Fibroblast of lung (primary cell): ENCODE results near the gene TTLL4. TPM values are rescaled to one million over a fixed set of nuclear protein-coding genes. Genes with fewer than 3 reads are reported as not detected.

Experiments
- DNase-seq, 2 donors: peaks; one replicate each; pipeline versions ENCODE4 v3.0.0 to v3.0.0-alpha.2; 2010; ENCODE audit warnings: low read depth in 2 of 2
- H2AFZ ChIP-seq: 2 replicates; pipeline ENCODE4 v1.5.1; 2012; ENCODE audit warnings: low read length, control low read depth, inconsistent platforms
- H3K27ac ChIP-seq: 2 replicates; pipeline ENCODE4 v1.5.1; 2011; ENCODE audit warnings: low read length, control low read depth; ENCODE audit not compliant: insufficient read depth
- H3K27me3 ChIP-seq: 2 replicates; pipeline ENCODE4 v1.5.1; 2011; ENCODE audit warnings: mild to moderate bottlenecking, low read length; ENCODE audit not compliant: control insufficient read depth, insufficient read depth
- H3K36me3 ChIP-seq: 2 replicates; pipeline ENCODE4 v1.5.1; 2011; ENCODE audit warnings: low read length; ENCODE audit not compliant: control insufficient read depth, insufficient read depth
- H3K4me1 ChIP-seq: 2 replicates; pipeline ENCODE4 v1.5.1; 2011; ENCODE audit warnings: low read length; ENCODE audit not compliant: control insufficient read depth, insufficient read depth; ENCODE audit errors: extremely low read depth
- H3K4me2 ChIP-seq: 2 replicates; pipeline ENCODE4 v1.5.1; 2011; ENCODE audit warnings: low read length, control low read depth; ENCODE audit not compliant: insufficient read depth; ENCODE audit errors: extremely low read depth
- H3K4me3 ChIP-seq, 4 experiments: fragments of 200-600 bp in 1 of 4; sonication (generic) in 1 of 4; replicated peaks in 1 of 4; 2 replicates each; pipeline ENCODE4 v1.5.1; 2011 to 2016; ENCODE audit warnings: low read length in 4 of 4, low read depth in 3 of 4, mild to moderate bottlenecking in 3 of 4, control low read depth in 2 of 4, inconsistent platforms in 1 of 4, mixed read lengths in 1 of 4; ENCODE audit not compliant: insufficient read depth in 1 of 4; ENCODE audit errors: control extremely low read depth in 1 of 4
- H3K79me2 ChIP-seq: 2 replicates; pipeline ENCODE4 v1.5.1; 2012; ENCODE audit warnings: mild to moderate bottlenecking, low read length, inconsistent platforms; ENCODE audit not compliant: control insufficient read depth, insufficient read depth
- H3K9ac ChIP-seq: 2 replicates; pipeline ENCODE4 v1.5.1; 2011; ENCODE audit warnings: mild to moderate bottlenecking, low read length, control low read depth; ENCODE audit not compliant: insufficient read depth
- H3K9me3 ChIP-seq: 2 replicates; pipeline ENCODE4 v1.5.1; 2012; ENCODE audit warnings: low read depth, low read length; ENCODE audit not compliant: control insufficient read depth, insufficient read depth
- H4K20me1 ChIP-seq: 2 replicates; pipeline ENCODE4 v1.5.1; 2011; ENCODE audit warnings: low read length; ENCODE audit not compliant: control insufficient read depth, insufficient read depth; ENCODE audit errors: extremely low read depth
- EZH2 ChIP-seq: IDR thresholded peaks from 2 replicates; pipeline ENCODE4 v1.5.1; 2012; ENCODE audit warnings: low read length, control low read depth, mild to moderate bottlenecking; ENCODE audit errors: missing control alignments
- polyA plus RNA-seq, 2 donors: library from polyadenylated mRNA; depleted of rRNA in 1 of 2; stranded (reverse) in 1 of 2; unstranded in 1 of 2; fragments of >200 nt; gene quantifications; 2 replicates each; pipeline ENCODE4 v1.2.1, GENCODE V29; 2011 to 2012; ENCODE audit warnings: missing spikeins in 1 of 2
- total RNA-seq: library from RNA; depleted of rRNA; stranded (reverse); fragments of >200 nt; gene quantifications from 2 replicates; pipeline ENCODE4 v1.2.1, GENCODE V29; 2014
- TF ChIP-seq, protein P1 (sequence below), 2 donors: IDR thresholded peaks in 1 of 2; conservative IDR thresholded peaks in 1 of 2; 1 replicate in 1 of 2; 2 replicates in 1 of 2; pipeline ENCODE4 v1.5.1; 2011 to 2012; ENCODE audit warnings: low read length in 2 of 2, control low read depth in 1 of 2, inconsistent platforms in 1 of 2, low read depth in 1 of 2, mild to moderate bottlenecking in 1 of 2

TTLL4 gene
- total and polyA plus RNA-seq, 2 donors (not counting 1 experiment from before 2014, with no cell fraction given), result 6.1 to 9.4 TPM

DNA sequence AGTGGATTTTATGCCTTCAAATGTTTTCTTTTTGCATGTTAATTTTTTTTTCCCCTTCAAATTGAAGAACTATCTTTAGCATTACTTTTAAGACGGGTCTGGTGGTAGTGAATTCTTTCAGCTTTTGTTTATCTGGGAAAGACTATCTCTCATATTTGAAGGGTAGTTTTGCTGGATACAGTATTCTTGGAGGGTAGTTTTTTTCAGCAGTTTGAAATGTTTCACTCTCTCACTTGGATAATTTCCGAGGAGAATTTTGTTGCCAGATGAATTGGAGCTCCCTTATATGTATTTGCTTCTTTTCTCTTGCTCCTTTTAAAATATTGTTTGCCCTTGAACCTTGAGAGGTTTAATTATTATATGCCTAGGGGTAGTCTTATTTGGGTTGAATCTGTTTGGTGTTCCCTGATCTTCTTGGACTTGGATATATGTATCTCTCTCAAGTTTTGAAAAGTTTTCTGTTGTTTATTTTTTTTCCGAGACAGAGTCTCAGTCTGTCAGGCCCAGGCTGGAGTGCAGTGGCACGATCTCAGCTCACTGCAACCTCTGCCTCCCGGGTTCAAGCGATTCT, 15.5 kb downstream of the TTLL4 start:
- Histone ChIP-seq H3K9ac (no peak overlapping the region), H3K4me1 (no peaks in the 10 kb centered on the region), H2AFZ (no peak overlapping the region), H3K27ac (no peak overlapping the region), H3K4me3 (no peak overlapping the region), H3K27me3 (no peaks in the 10 kb centered on the region), H3K79me2 (peaks cover 10% of the 10 kb centered on the region), H3K4me2 (no peak overlapping the region), H3K9me3 (no peaks in the 10 kb centered on the region), H3K36me3 (no peaks in the 10 kb centered on the region), H4K20me1 (no peaks in the 10 kb centered on the region)
- DNase-seq, result no peak
- TF ChIP-seq, protein P1, sequence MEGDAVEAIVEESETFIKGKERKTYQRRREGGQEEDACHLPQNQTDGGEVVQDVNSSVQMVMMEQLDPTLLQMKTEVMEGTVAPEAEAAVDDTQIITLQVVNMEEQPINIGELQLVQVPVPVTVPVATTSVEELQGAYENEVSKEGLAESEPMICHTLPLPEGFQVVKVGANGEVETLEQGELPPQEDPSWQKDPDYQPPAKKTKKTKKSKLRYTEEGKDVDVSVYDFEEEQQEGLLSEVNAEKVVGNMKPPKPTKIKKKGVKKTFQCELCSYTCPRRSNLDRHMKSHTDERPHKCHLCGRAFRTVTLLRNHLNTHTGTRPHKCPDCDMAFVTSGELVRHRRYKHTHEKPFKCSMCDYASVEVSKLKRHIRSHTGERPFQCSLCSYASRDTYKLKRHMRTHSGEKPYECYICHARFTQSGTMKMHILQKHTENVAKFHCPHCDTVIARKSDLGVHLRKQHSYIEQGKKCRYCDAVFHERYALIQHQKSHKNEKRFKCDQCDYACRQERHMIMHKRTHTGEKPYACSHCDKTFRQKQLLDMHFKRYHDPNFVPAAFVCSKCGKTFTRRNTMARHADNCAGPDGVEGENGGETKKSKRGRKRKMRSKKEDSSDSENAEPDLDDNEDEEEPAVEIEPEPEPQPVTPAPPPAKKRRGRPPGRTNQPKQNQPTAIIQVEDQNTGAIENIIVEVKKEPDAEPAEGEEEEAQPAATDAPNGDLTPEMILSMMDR (conservative IDR thresholded peaks at IDR 0.05 in 1 of 2, IDR thresholded peaks at IDR 0.05 in 1 of 2; ENCODE audit: low read depth in 1 of 2, low read length in 2 of 2), result no peak
- no peak for TF ChIP-seq EZH2

DNA sequence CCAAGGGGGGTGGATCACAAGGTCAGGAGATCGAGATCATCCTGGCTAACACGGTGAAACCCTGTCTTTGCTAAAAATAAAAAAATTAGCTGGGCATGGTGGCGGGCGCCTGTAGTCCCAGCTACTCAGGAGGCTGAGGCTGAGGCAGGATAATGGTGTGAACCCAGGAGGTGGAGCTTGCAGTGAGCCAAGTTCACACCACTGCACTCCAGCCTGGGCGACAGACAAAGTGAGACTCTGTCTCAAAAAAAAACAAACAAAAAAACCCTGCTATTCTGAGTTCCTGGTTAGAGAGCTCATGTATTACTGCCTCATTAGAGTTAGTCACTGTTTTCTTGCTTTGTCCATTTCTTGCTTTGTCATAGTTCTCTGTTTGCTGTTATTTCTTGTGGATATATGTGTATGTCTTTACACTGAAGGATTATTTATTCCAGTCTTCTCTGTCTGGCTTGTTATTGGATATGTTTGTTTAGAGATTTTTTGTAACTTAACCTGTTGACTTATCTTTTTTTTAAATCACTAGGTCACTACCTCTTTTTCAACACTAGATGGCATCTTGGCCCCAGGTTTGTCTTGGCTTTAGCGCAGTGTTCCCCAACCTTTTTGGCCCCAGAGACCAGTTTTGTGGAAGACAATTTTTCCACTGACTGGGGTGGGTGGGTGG, 17.0 kb downstream of the TTLL4 start:
- TF ChIP-seq, protein P1 (conservative IDR thresholded peaks at IDR 0.05 in 1 of 2, IDR thresholded peaks at IDR 0.05 in 1 of 2; ENCODE audit: low read depth in 1 of 2, low read length in 2 of 2), result peak; percentile 34 to 49
- no peak for TF ChIP-seq EZH2
- Histone ChIP-seq H3K4me3 (no peak overlapping the region), H3K27ac (no peak overlapping the region), H3K9me3 (no peaks in the 10 kb centered on the region), H4K20me1 (no peaks in the 10 kb centered on the region), H3K27me3 (no peaks in the 10 kb centered on the region), H3K4me1 (peaks cover 10% of the 10 kb centered on the region), H3K36me3 (no peaks in the 10 kb centered on the region), H2AFZ (no peak overlapping the region), H3K4me2 (no peak overlapping the region), H3K9ac (no peak overlapping the region), H3K79me2 (peaks cover 14% of the 10 kb centered on the region)
- peak in 1 of 2 donors; percentile 48 for DNase-seq

DNA sequence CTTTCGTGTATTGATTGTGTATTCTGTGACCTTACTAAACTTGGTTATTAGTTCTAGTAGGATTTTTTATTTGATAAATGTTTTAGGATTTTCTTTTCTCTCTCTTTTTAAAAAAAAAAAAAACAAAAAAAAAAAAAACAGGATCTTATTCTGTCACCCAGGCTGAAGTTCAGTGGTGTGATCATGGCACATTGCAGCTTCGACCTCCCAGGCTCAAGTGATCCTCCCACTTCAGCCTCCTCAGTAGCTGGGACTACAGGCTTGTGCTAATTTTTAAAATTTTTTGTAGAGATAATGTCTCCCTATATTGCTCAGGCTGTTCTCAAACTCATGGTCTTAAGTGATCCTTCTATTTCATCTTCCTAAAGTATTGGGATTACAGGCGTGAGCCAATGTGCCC, 19.0 kb downstream of the TTLL4 start:
- H2AFZ ChIP-seq, result no peak overlapping the region
- no peak overlapping the region for H3K27ac ChIP-seq
- H3K9me3 ChIP-seq, result no peaks in the 10 kb centered on the region
- H3K4me3 ChIP-seq, result no peak overlapping the region
- peaks cover 24% of the 10 kb centered on the region for H3K4me1 ChIP-seq
- no peaks in the 10 kb centered on the region for H3K36me3 ChIP-seq
- no peaks in the 10 kb centered on the region for H4K20me1 ChIP-seq
- H3K27me3 ChIP-seq, result no peaks in the 10 kb centered on the region
- no peak overlapping the region for H3K9ac ChIP-seq
- no peak for TF ChIP-seq EZH2
- TF ChIP-seq, protein P1 (conservative IDR thresholded peaks at IDR 0.05 in 1 of 2, IDR thresholded peaks at IDR 0.05 in 1 of 2; ENCODE audit: low read depth in 1 of 2, low read length in 2 of 2), result no peak
- no peak for DNase-seq
- peaks cover 24% of the 10 kb centered on the region for H3K79me2 ChIP-seq
- no peak overlapping the region for H3K4me2 ChIP-seq
